Smooth muscle cell (in vitro differentiated cells): ENCODE data around the gene FNDC3B. TPM values are rescaled to one million over a fixed set of nuclear protein-coding genes. Genes with fewer than 3 reads are reported as not detected.
"Not testable (repeated sequence)": the region's sequence is repeated elsewhere in the genome, so short reads cannot be mapped to it uniquely, and the experiment has no call there.

Experiments
- DNase-seq: peaks from one replicate; lab custom pipeline; 2025; ENCODE audit not compliant: unreplicated experiment; lab: John Stamatoyannopoulos, UW
- H2AFZ ChIP-seq: fragments of 200-600 bp; sonication (generic); 2 replicates; pipeline ENCODE4 v1.6.0; 2016; ENCODE audit warnings: antibody characterized with exemption, low read depth, mild to moderate bottlenecking
- H3F3A ChIP-seq: fragments of 200-600 bp; sonication (generic); 2 replicates; pipeline ENCODE4 v1.6.0; 2017; ENCODE audit warnings: antibody characterized with exemption, low read depth
- H3K27ac ChIP-seq: fragments of 200-600 bp; sonication (generic); 2 replicates; pipeline ENCODE4 v1.5.1; 2016; ENCODE audit warnings: low read depth, mild to moderate bottlenecking
- H3K27me3 ChIP-seq: fragments of 200-600 bp; sonication (generic); 2 replicates; pipeline ENCODE4 v1.6.1; 2016; ENCODE audit warnings: low read depth, mild to moderate bottlenecking
- H3K36me3 ChIP-seq: fragments of 200-600 bp; sonication (generic); 2 replicates; pipeline ENCODE4 v1.5.1; 2016; ENCODE audit warnings: low read depth
- H3K4me1 ChIP-seq: fragments of 200-600 bp; sonication (generic); 2 replicates; pipeline ENCODE4 v1.5.1; 2016; ENCODE audit warnings: low read depth
- H3K4me2 ChIP-seq: fragments of 200-600 bp; sonication (generic); 2 replicates; pipeline ENCODE4 v1.6.0; 2016; ENCODE audit warnings: mild to moderate bottlenecking
- H3K4me3 ChIP-seq: fragments of 200-600 bp; sonication (generic); 2 replicates; pipeline ENCODE4 v1.5.1; 2016; ENCODE audit warnings: mild to moderate bottlenecking
- H3K79me2 ChIP-seq: fragments of 200-600 bp; sonication (generic); 2 replicates; pipeline ENCODE4 v1.6.0; 2016; ENCODE audit warnings: low read depth, mild to moderate bottlenecking
- H3K9ac ChIP-seq: fragments of 200-600 bp; sonication (generic); 2 replicates; pipeline ENCODE4 v1.6.0; 2016; ENCODE audit warnings: low read depth
- H3K9me3 ChIP-seq: fragments of 200-600 bp; sonication (generic); replicated peaks from 2 replicates; pipeline ENCODE4 v1.5.1; 2016; ENCODE audit warnings: low read depth
- H4K20me1 ChIP-seq: fragments of 200-600 bp; sonication (generic); 2 replicates; pipeline ENCODE4 v1.6.0; 2016; ENCODE audit warnings: low read depth
- CTCF ChIP-seq: fragments of 200-600 bp; sonication (generic); IDR thresholded peaks from 2 replicates; pipeline ENCODE4 v1.5.1; 2017; ENCODE audit warnings: borderline replicate concordance, mild to moderate bottlenecking, antibody characterized with exemption; ENCODE audit not compliant: insufficient read depth, poor library complexity, severe bottlenecking
- WGBS: methylation state at CpG from one replicate; pipeline ENCODE4 v1.1.7; 2016; ENCODE audit warnings: low lambda C conversion rate; 5-methylcytosine and 5-hydroxymethylcytosine counted together
- polyA plus RNA-seq: library from polyadenylated mRNA; unstranded; fragments of >200 nt; fragmentation: Nextera tagmentation; extraction: Ambion mirVana; gene quantifications from 2 replicates; pipeline ENCODE4 v1.2.1, GENCODE V29; 2016
- total RNA-seq: library from RNA; depleted of rRNA; stranded (reverse); fragments of >200 nt; gene quantifications from 2 replicates; pipeline ENCODE4 v1.2.3, GENCODE V29; 2014

FNDC3B gene
- total and polyA plus RNA-seq, 2 experiments from 2014 or later = 149 to 294 TPM

GRCh38 chr3:172239218-172239790 lies 199.9 kb downstream of the FNDC3B start:
- WGBS = 92% methylated on average over 3 of the region's 3 CpGs
- Histone ChIP-seq H3F3A (peaks cover 12% of the 10 kb centered on the region), H3K27me3 (no peaks in the 10 kb centered on the region), H3K9me3 (no peaks in the 10 kb centered on the region), H3K9ac (no peak overlapping the region), H4K20me1 (peaks cover 97% of the 10 kb centered on the region), H3K36me3 (peaks cover 18% of the 10 kb centered on the region), H3K27ac (peak overlapping the region; percentile 56), H3K4me1 (no peaks in the 10 kb centered on the region), H2AFZ (no peak overlapping the region), H3K4me3 (no peak overlapping the region), H3K4me2 (no peak overlapping the region), H3K79me2 (peaks cover 99% of the 10 kb centered on the region)
- TF ChIP-seq CTCF = no peak
- no peak for DNase-seq

- peaks cover 99% of the 10 kb centered on the region for H3K79me2 ChIP-seq
These were observed 202.0 kb downstream of the FNDC3B start for GRCh38 chr3:172241405-172241804.

DNA sequence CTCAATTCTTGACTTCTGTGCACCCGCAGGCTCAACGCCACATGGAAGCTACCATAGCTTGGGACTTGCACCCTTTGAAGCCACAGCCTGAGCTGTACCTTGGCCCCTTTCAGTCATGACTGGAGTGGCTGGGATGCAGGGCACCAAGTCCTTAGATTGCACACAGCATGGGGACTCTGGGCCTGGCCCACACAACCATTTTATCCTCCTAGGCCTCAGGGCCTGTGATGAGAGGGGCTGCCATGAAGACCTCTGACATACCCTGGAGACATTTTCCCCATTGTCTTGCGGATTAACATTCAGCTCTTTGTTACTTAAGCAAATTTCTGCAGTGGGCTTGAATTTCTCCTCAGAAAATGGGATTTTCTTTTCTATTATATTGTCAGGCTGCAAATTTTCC lies 203.1 kb downstream of the FNDC3B start:
- H3K27ac ChIP-seq, H3K4me2 ChIP-seq, H3K4me1 ChIP-seq, H2AFZ ChIP-seq, H3K9ac ChIP-seq, H3K9me3 ChIP-seq, H3K27me3 ChIP-seq, H3K4me3 ChIP-seq, DNase-seq: not testable (repeated sequence)
- Histone ChIP-seq H3K79me2 (peaks cover 99% of the 10 kb centered on the region), H4K20me1 (peaks cover 97% of the 10 kb centered on the region), H3F3A (peaks cover 23% of the 10 kb centered on the region), H3K36me3 (peaks cover 18% of the 10 kb centered on the region)
- 100% methylated on average over 3 of the region's 3 CpGs for WGBS

More at GRCh38 chr3:172241405-172241804, 202.0 kb downstream of the FNDC3B start:
- Histone ChIP-seq H3K27me3 (no peaks in the 10 kb centered on the region), H3K36me3 (peaks cover 18% of the 10 kb centered on the region), H3F3A (peaks cover 14% of the 10 kb centered on the region), H2AFZ (no peak overlapping the region), H4K20me1 (peaks cover 97% of the 10 kb centered on the region), H3K9me3 (no peaks in the 10 kb centered on the region), H3K4me3 (no peak overlapping the region), H3K4me1 (no peaks in the 10 kb centered on the region), H3K4me2 (no peak overlapping the region), H3K27ac (peak overlapping the region; percentile 25), H3K9ac (no peak overlapping the region)
- WGBS = 96% methylated on average over 1 of the region's 1 CpG
- no peak for DNase-seq
- TF ChIP-seq CTCF = no peak

- WGBS = 90% methylated on average over 3 of the region's 3 CpGs
- H3K4me2 ChIP-seq = not testable (repeated sequence)
- H3K27ac ChIP-seq = peak overlapping the region; percentile 69
These were observed 204.0 kb downstream of the FNDC3B start for GRCh38 chr3:172243376-172243775.

GRCh38 chr3:172244011-172244410 lies 204.6 kb downstream of the FNDC3B start:
- Histone ChIP-seq H2AFZ (no peak overlapping the region), H3K9me3 (no peaks in the 10 kb centered on the region), H3K36me3 (peaks cover 18% of the 10 kb centered on the region), H3K9ac (no peak overlapping the region), H3K4me3 (no peak overlapping the region), H3K4me1 (peaks cover 4% of the 10 kb centered on the region), H4K20me1 (peaks cover 96% of the 10 kb centered on the region), H3K27me3 (no peaks in the 10 kb centered on the region), H3K27ac (peak overlapping the region; percentile 69), H3K79me2 (peaks cover 99% of the 10 kb centered on the region), H3F3A (peaks cover 21% of the 10 kb centered on the region), H3K4me2 (no peak overlapping the region)
- TF ChIP-seq CTCF = no peak
- 68% methylated on average over 2 of the region's 2 CpGs for WGBS
- no peak for DNase-seq

More at GRCh38 chr3:172243376-172243775, 204.0 kb downstream of the FNDC3B start:
- H3K9ac ChIP-seq, DNase-seq, H3K4me1 ChIP-seq, H3K4me3 ChIP-seq, H3K27me3 ChIP-seq, H3K9me3 ChIP-seq, H2AFZ ChIP-seq: not testable (repeated sequence)
- H4K20me1 ChIP-seq = peaks cover 97% of the 10 kb centered on the region
- H3K36me3 ChIP-seq = peaks cover 18% of the 10 kb centered on the region
- peaks cover 20% of the 10 kb centered on the region for H3F3A ChIP-seq
- peaks cover 99% of the 10 kb centered on the region for H3K79me2 ChIP-seq
